GM12878 (cell line): ENCODE measurements around the gene CD164L2. TPM values are rescaled to one million over a fixed set of nuclear protein-coding genes. Genes with fewer than 3 reads are reported as not detected.

ENCODE experiments used
- ATAC-seq: fragments of 200-7000 bp; cut with Tn5 transposase; 3 replicates; pipeline ENCODE4 v1.9.1; 2020; ENCODE audit warnings: mild to moderate bottlenecking, moderate library complexity
- BruUV-seq: library from RNA; stranded (reverse); fragments of 400-500 nt; replicated peaks from 2 replicates; lab custom pipeline; 2021; lab: Mats Ljungman, UMichigan
- CTCF ChIA-PET: fragments of 300-600 bp; sonication (Branson Sonifier 250); formaldehyde crosslinking; extraction: SDS; loops from one replicate; lab custom pipeline; 2021; ENCODE audit warnings: inconsistent platforms; lab: Yijun Ruan, JAX
- POLR2A ChIA-PET: fragments of 350-600 bp; formaldehyde crosslinking; extraction: SDS; loops from one replicate; lab custom pipeline; 2021; ENCODE audit warnings: inconsistent platforms; lab: Charles Lee
- RAD21 ChIA-PET: fragments of 300-600 bp; sonication (Branson Sonifier 250); formaldehyde crosslinking; loops from one replicate; lab custom pipeline; 2023; ENCODE audit warnings: antibody characterized with exemption; ENCODE audit not compliant: unreplicated experiment; lab: Charles Lee
- SMC1A ChIA-PET: fragments of 300-600 bp; sonication (Branson Sonifier 250); formaldehyde crosslinking; loops from one replicate; lab custom pipeline; 2023; ENCODE audit not compliant: unreplicated experiment, uncharacterized antibody; lab: Charles Lee
- DNase-seq: peaks from one replicate; pipeline ENCODE4 v3.0.0-alpha.2; 2011; ENCODE audit warnings: low read depth, low spot score
- FAIRE-seq: peaks from 3 replicates; lab custom pipeline; 2011; peaks lifted over from hg19 to GRCh38; lab: Jason Lieb, UNC
- H2AFZ ChIP-seq: 2 replicates; pipeline ENCODE4 v1.6.0; 2011; ENCODE audit warnings: low read depth, low read length, control low read depth; ENCODE audit not compliant: control insufficient read depth
- H3K27ac ChIP-seq: 2 replicates; pipeline ENCODE4 v1.5.1; 2011; ENCODE audit warnings: control low read depth; ENCODE audit not compliant: control insufficient read depth, insufficient read depth
- H3K27me3 ChIP-seq, 2 experiments: replicated peaks in 1 of 2; 2 replicates each; pipeline versions ENCODE4 v1.6.0 to v1.6.1; 2011; ENCODE audit warnings: low read length in 1 of 2; ENCODE audit not compliant: control insufficient read depth in 2 of 2, insufficient read depth in 2 of 2
- H3K36me3 ChIP-seq, 2 experiments: 2 replicates each; pipeline ENCODE4 v1.5.1; 2011; ENCODE audit warnings: low read length in 1 of 2; ENCODE audit not compliant: control insufficient read depth in 2 of 2, insufficient read depth in 2 of 2
- H3K4me1 ChIP-seq: 2 replicates; pipeline ENCODE4 v1.6.1; 2011; ENCODE audit warnings: mild to moderate bottlenecking, low read length, moderate library complexity, mixed read lengths; ENCODE audit not compliant: control insufficient read depth, insufficient read depth
- H3K4me2 ChIP-seq: 2 replicates; pipeline ENCODE4 v1.6.0; 2011; ENCODE audit warnings: control low read depth; ENCODE audit not compliant: control insufficient read depth, insufficient read depth
- H3K4me3 ChIP-seq: fragments of 200-600 bp; sonication (generic); 2 replicates; pipeline ENCODE4 v1.5.1; 2016
- H3K79me2 ChIP-seq: 2 replicates; pipeline ENCODE4 v1.6.0; 2011; ENCODE audit warnings: low read length; ENCODE audit not compliant: control insufficient read depth, insufficient read depth
- H3K9ac ChIP-seq: 2 replicates; pipeline ENCODE4 v1.8.0; 2011; ENCODE audit warnings: low read length, control low read depth, mixed read lengths; ENCODE audit not compliant: control insufficient read depth, insufficient read depth
- H3K9me3 ChIP-seq: replicated peaks from 3 replicates; pipeline ENCODE4 v1.5.1; 2011; ENCODE audit warnings: mild to moderate bottlenecking, low read length; ENCODE audit not compliant: control insufficient read depth, insufficient read depth
- H4K20me1 ChIP-seq: 2 replicates; pipeline ENCODE4 v1.6.0; 2011; ENCODE audit not compliant: control insufficient read depth, insufficient read depth
- HDAC6 ChIP-seq: fragments of 200-600 bp; sonication (generic); IDR thresholded peaks from one replicate; pipeline ENCODE4 v1.8.0; 2017; ENCODE audit warnings: antibody characterized with exemption; ENCODE audit not compliant: unreplicated experiment
- KDM1A ChIP-seq: fragments of 200-600 bp; sonication (generic); IDR thresholded peaks from 2 replicates; pipeline ENCODE4 v1.6.1; 2016; ENCODE audit warnings: borderline replicate concordance
- POLR2AphosphoS2 ChIP-seq: IDR thresholded peaks from 2 replicates; pipeline ENCODE4 v1.6.1; 2011; ENCODE audit warnings: low read depth, mild to moderate bottlenecking, low read length, improper control_type of control experiment, moderate library complexity
- RAD21 ChIP-seq: IDR thresholded peaks from 2 replicates; pipeline ENCODE4 v1.6.1; 2011; ENCODE audit warnings: mild to moderate bottlenecking, low read depth, low read length, moderate library complexity; ENCODE audit not compliant: insufficient read depth
- WGBS: methylation state at CpG from one replicate; pipeline ENCODE4 v1.1.6; 2016; ENCODE audit warnings: low lambda C conversion rate; ENCODE audit not compliant: insufficient replicate concordance, insufficient coverage; ENCODE audit errors: missing lambda C conversion rate; 5-methylcytosine and 5-hydroxymethylcytosine counted together
- in situ Hi-C: fragments of 300-500 bp; cut with MboI; formaldehyde crosslinking; loops from 9 replicates; pipeline ENCODE4 v1.14.3; 2018; ENCODE audit warnings: mixed read lengths
- intact Hi-C: fragments of 100-400 bp; cut with micrococcal nuclease; formaldehyde crosslinking; loops from one replicate; pipeline ENCODE4 v1.14.2; 2022; ENCODE audit not compliant: unreplicated experiment
- polyA plus RNA-seq, 11 experiments: library from polyadenylated mRNA; depleted of rRNA in 4 of 11; unstranded in 6 of 11; stranded (reverse) in 5 of 11; fragments of >200 nt; fragmentation: Nextera tagmentation in 4 of 11; fragmentation: Illumina TruSeq in 1 of 11; extraction: Ambion mirVana in 4 of 11; extraction: Trizol in 1 of 11; gene quantifications; 1 replicate in 1 of 11; 2 replicates in 10 of 11; pipeline versions ENCODE4 v1.2.1 to v1.2.3, GENCODE V29; 2011 to 2016; ENCODE audit warnings: inconsistent platforms in 2 of 11, missing spikeins in 2 of 11, low read depth in 1 of 11
- total RNA-seq, 4 experiments: library from RNA; depleted of rRNA in 3 of 4; stranded (reverse); fragments of >200 nt in 3 of 4; fragmentation: Illumina TruSeq in 1 of 4; extraction: Trizol in 1 of 4; gene quantifications; 2 replicates each; pipeline versions ENCODE4 v1.2.1 to v1.2.3, GENCODE V29; 2013 to 2021
- TF ChIP-seq, protein P1 (sequence below), 3 experiments: IDR thresholded peaks in 2 of 3; conservative IDR thresholded peaks in 1 of 3; 2 replicates each; pipeline ENCODE4 v1.5.1; 2011; ENCODE audit warnings: low read depth in 3 of 3, low read length in 3 of 3, mild to moderate bottlenecking in 3 of 3, control low read depth in 2 of 3, moderate library complexity in 2 of 3, inconsistent platforms in 1 of 3, mixed read lengths in 1 of 3; ENCODE audit not compliant: control insufficient read depth in 2 of 3, insufficient read depth in 1 of 3; ENCODE audit errors: extremely low read depth in 1 of 3

The CD164L2 gene
- total and polyA plus RNA-seq, 10 of the 15 experiments (the other 5 are each of a cell fraction or from before 2014, with no cell fraction given) = not detected

DNA sequence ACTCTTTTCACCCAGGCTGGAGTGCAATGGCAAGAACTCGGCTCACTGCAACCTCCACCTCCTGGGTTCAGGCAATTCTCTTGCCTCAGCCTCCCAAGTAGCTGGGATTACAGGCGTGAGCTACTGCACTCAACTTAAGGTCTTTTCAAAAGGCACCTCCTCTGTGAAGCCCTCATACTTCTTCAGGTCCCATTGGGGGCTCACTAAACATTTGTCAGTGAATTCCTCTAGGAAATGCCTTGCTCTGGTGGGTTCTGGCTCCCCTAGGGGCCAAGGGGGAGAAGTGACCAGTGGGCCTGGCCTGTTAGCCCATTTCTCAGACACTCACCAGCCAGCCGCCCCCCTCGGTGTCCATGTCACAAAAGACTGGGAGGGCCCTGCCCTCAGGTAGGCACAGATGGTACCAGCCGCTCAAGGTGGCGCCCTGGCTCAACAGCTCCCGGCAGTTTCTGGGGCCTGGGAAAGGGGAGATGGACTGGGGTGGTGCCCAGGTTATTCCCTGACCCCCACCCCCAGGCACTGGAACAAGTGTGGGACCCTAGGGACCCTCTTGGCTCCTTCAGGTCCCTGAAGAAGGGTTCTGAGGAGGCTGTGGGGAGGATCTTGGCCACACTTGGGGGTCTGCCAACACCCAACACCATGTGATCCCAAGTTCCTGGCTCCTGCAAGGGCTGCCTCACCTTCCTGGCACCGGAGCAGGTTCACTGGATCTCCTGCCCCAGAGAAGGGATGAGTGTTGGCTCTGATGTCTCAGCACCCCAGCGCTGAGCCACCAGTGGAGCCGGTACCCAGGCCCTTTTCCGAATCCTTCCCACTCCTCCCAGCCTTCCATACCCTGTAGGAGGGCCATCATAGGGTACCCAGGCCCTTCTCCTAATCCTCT, 10.1 kb downstream of the CD164L2 start:
- DNase-seq = no peak
- WGBS = 75% methylated on average over 10 of the region's 11 CpGs
- Histone ChIP-seq H2AFZ (no peak overlapping the region), H3K36me3 (no peaks in the 10 kb centered on the region), H3K27me3 (no peaks in the 10 kb centered on the region; a peak in 1 of 4 replicates), H3K9me3 (no peaks in the 10 kb centered on the region), H3K4me2 (no peak overlapping the region), H3K9ac (no peak overlapping the region), H3K79me2 (no peaks in the 10 kb centered on the region), H4K20me1 (no peaks in the 10 kb centered on the region; the same call in 1 of the 2 replicates), H3K4me3 (no peak overlapping the region), H3K27ac (no peak overlapping the region), H3K4me1 (peaks cover 10% of the 10 kb centered on the region)
- ChIA-PET POLR2A (interaction anchor here (0.6 kb wide), 3 partner anchors 26 to 46 kb away, joined by 3 to 5 read pairs (median 4); no protein-coding TSS in a partner anchor), RAD21 (no interaction called here), SMC1A (no interaction called here), CTCF (interaction anchor here (0.6 to 1.2 kb wide), 4 partner anchors 71 to 270 kb away, joined by 3 to 4 read pairs (median 4); no protein-coding TSS in a partner anchor)
- in situ Hi-C loops = no loop called here
- TF ChIP-seq RAD21 (peak; percentile 20; the same call in 1 of the 2 replicates), KDM1A (no peak), HDAC6 (no peak), POLR2AphosphoS2 (no peak)
- TF ChIP-seq, protein P1, sequence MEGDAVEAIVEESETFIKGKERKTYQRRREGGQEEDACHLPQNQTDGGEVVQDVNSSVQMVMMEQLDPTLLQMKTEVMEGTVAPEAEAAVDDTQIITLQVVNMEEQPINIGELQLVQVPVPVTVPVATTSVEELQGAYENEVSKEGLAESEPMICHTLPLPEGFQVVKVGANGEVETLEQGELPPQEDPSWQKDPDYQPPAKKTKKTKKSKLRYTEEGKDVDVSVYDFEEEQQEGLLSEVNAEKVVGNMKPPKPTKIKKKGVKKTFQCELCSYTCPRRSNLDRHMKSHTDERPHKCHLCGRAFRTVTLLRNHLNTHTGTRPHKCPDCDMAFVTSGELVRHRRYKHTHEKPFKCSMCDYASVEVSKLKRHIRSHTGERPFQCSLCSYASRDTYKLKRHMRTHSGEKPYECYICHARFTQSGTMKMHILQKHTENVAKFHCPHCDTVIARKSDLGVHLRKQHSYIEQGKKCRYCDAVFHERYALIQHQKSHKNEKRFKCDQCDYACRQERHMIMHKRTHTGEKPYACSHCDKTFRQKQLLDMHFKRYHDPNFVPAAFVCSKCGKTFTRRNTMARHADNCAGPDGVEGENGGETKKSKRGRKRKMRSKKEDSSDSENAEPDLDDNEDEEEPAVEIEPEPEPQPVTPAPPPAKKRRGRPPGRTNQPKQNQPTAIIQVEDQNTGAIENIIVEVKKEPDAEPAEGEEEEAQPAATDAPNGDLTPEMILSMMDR (IDR thresholded peaks at IDR 0.05 in 2 of 3, conservative IDR thresholded peaks at IDR 0.05 in 1 of 3; ENCODE audit: control insufficient read depth in 2 of 3, extremely low read depth in 1 of 3, insufficient read depth in 1 of 3, low read depth in 3 of 3, low read length in 3 of 3) = peak in 2 of 3 experiments; percentile 13 to 28; a peak in 2 of 6 replicates
- ATAC-seq = peak; percentile 61
- no TSS peak for BruUV-seq
- no peak for FAIRE-seq
- intact Hi-C loops = no loop called here
